Bladder microvascular endothelial cell (primary cell): ENCODE results near the gene ZMYND10. TPM values are rescaled to one million over a fixed set of nuclear protein-coding genes. Genes with fewer than 3 reads are reported as not detected.

ENCODE experiments used
- total RNA-seq: library from RNA; depleted of rRNA; stranded (reverse); fragments of >200 nt; gene quantifications from 2 replicates; pipeline ENCODE4 v1.2.3, GENCODE V29; 2014

The ZMYND10 gene
- total RNA-seq: 0.16 and 0.31 TPM in 2 replicates

DNA sequence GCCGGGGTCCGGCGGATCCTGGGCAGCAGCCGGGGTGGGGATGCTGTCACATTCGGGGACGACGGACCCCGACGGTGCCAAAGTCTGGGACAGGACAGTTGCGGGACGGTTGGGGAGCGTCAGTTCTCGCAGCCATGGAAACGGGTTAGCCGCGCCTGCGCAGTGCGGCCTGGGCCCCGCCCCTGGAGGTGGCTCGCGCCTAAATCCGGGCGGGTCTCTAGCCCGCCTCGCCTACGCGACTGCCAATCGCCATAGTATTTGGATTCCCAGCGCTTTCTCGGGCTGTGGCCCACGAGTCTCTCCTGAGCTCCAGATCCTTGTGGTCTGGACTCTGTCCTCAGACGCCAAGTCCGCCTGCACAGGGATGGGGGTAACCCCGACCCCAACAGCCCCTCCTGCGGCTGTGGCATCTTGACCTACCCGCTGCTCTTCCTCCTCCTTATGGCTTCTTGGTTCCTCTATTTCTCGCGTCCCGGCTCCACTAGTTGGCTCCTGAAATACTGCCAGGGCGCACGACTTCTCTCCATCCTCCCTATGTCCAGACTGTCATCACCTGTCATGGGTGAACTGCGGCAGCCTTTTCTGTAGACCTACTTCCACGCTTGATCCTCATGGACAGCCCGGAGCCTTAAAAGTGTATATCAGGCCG lies at the start of gene ZMYND10:
Gene ZMYND10 (minus strand): TSS at position 147 of the 649 bp plus-strand sequence. CDS start 153 bp downstream, outside the sequence.

DNA sequence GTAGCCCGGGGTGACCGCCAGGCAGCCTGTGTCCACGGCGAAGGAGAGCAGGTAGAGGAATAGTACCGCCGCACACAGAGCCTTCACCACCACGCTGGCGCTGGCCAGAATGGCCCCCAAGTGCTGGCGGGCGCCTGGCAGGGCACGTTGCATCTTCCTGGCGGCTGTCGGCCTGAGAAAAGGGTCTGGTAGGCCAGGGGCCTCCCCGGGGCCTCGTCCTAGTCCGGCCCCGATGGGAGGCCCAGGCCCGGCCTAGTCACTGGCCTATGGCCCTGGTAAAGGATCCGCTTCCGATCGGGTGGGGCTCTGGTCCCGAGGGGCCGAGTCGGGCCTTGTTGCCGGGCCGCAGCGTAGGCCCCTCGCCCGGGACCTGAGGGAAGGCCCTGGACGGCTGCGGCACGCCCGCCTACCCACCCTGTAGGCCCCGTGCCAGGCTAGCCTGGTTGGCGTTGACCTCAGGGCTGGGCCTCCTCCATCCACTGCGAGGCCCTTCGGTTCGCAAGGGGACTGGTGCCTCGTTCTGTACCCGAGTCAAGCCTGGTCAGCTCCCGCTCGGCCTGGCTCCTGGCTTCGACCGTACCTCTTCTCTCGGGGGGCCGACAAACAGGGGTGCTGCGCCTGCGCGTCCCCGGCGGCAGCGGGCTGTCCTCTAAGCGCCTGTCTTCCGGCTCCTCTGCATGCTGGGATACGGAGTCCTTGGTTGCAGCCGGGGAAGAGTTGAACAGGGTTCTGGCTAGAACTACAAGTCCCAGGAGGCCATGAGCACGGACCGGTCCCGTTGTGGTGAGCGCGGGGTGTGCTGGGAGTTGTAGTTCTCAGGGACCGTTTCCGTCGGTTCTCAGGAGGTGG lies 13.6 kb upstream of the ZMYND10 start, which contains the start of gene TMEM115:
Gene TMEM115 (minus strand): TSS at position 611 of the 849 bp plus-strand sequence. CDS start 458 bp downstream, at position 153.

DNA sequence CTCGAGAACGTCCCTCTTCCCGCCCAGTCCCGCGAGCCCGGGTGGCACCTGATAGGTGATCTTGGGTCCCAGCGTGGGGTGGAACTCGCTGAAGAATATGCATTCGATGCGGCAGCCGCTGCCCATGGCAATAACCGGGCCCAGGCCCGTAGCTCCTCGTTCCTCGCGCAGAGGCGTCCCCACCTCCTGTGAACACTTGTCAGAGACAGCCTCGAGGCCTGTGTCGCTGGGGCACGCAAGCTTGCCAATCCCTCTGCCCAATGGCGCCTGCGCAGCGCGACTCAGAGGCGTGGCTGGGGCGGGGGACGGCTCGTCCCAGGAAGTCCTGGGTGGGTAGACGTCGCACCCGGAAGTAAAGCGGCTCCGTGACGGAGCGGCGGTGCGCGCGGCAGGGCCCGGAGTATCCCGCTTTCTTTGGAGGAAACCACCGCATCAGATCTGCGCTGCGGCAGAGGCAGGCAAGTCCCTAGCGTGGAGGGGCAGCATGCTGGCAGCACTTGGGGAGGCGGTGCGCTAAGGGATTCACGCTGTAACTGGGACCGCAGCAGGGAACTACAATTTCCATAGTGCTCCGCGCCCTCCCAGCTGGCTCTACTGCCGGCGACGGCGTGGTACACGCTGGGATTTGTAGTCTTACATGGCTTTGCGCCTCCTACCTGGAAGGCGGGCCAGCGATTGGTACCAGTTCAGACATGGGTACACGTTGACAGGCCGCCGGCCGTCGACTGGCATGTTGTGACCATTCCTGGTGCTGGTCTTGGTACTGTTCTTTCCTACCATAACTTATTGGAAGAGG lies 5.2 kb upstream of the ZMYND10 start, which contains the start of the genes CYB561D2 and NPRL2:
Gene CYB561D2 (plus strand): TSS at position 336 of the 796 bp plus-strand sequence. CDS start 572 bp downstream, outside the sequence.
Gene NPRL2 (minus strand): TSS at position 249 of the 796 bp plus-strand sequence. CDS start 123 bp downstream, at position 126.

DNA sequence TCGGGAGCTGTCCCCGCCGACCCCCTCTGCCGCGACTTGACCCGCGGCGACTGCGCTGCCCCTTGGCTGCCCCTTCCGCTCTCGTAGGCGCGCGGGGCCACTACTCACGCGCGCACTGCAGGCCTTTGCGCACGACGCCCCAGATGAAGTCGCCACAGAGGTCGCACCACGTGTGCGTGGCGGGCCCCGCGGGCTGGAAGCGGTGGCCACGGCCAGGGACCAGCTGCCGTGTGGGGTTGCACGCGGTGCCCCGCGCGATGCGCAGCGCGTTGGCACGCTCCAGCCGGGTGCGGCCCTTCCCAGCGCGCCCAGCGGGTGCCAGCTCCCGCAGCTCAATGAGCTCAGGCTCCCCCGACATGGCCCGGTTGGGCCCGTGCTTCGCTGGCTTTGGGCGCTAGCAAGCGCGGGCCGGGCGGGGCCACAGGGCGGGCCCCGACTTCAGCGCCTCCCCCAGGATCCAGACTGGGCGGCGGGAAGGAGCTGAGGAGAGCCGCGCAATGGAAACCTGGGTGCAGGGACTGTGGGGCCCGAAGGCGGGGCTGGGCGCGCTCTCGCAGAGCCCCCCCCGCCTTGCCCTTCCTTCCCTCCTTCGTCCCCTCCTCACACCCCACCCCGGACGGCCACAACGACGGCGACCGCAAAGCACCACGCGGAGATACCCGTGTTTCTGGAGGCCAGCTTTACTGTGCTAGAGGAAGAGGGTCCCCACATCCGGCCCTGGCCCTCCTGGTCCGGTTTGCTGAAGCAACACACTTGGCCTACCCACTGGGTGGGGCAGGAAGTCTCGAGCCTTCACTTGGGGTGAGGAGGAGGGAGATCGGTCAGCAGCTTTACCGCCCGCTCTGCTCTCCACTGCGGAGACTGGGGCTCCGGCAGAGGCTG lies 4.8 kb downstream of the ZMYND10 start, which contains the start of gene RASSF1:
Gene RASSF1 (minus strand): TSS at position 389 of the 882 bp plus-strand sequence. CDS start 31 bp downstream, at position 358.

DNA sequence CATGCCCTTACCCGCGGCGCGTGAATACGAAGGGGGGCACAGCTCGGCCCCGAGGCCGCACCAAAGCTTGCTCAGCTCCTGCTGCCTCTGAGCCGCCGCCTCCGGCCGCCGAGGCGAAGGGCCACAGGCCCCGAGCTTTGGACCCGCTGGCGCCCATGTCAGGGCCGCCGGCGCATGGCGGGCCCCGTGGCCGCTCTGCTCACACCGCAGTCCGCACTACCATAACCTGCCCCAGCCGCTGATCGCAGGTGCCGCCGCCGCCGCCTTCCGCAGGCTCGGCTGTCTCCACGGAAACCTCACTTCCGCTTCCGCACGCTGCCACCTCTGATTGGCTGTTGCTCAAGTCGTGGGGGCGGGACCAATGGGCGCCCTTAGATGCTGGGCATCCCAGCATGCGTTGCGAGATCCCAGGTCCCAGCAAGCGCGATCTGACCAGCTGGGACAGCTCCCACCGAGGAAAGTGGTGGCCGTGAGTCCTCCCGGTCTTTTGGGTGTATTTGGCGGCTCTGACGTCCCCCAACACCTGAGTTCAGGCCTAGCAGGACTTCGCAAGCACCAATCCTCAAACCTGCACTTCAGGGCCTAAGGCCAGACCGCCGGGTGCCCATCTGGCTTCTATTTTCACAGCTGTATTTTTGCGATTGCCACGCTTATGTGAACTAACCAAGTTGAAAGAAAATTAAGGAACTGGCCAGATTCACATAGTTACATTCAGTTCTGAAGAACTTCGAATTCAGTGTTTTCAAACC lies 17.4 kb downstream of the ZMYND10 start, which contains the start of gene TUSC2:
Gene TUSC2 (minus strand): TSS at position 281 of the 749 bp plus-strand sequence. CDS start 124 bp downstream, at position 157.

DNA sequence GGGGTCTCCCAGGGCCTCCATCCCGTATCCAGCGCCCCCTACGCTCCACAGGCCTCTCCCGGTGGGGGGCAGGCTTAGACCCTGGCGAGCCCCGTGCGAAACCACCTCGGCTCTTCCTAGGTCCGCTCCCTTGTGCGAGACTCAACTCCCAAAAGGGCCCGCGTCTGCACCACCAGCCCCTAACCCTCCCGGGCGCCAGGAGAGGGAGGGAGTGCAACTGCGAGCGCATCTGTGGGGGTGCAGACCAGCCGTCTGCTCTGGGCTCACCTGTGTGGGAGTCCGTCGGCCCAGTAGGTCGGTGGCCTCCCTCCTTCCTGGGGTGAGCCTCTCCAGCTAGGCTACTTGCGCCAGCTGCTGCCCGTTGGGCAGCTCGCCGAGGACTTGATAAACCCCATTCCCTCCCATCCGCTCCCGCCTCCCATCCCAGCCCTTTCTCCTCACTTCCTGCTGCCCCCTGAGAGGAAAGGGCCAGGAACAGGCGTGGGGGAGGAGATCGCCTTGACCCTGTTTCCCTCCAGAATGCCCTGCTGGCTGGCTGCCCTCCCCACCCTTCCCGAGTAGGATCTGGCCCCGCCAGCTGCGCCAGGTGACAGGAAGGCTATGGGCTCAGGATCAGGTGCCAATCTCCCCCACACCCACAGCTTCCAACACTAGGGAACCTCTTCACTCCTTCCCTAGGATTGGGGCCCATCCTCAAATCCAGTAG lies 23.0 kb downstream of the ZMYND10 start, which contains the start of gene HYAL2:
Gene HYAL2 (minus strand): TSS at position 360 of the 706 bp plus-strand sequence. CDS start 2,256 bp downstream, outside the sequence.

DNA sequence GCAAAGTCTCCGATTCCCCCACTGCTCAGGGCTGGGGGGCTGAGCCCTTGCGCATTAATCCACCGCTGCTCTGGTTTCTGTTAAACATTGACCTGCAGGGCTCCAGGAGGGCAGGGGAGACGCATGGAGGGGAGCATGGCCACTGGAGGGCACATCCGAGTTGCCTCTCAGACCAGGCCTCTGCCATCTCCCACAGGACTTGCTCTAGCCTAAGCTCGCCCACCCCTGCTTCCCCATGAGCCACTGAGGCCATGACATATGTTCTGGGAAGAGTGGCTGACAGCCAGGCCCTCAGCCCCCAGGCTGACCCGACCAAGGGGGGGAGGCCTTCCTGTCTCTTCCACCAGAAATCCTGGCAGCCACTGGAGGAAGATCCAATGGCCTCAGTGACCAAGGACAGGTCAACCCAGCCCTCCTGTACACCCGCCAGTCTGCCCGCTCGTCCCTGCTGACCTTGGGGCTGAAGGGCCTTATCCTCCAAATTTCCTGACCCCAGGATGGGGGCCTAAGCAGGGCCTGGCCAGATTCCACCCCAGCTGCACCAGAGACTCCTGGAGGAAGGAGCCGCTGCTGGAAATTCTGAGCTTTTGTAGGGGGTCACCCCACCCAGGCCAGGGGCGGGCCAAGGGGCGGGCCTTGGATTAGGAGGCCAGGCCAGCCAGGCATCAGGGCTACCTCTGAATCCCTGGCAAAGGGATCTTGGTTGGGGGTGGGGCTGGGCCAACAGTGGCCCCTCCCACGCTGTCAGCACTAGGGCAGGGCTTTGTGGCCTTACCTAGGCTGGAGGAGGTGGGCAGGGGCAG lies 42.3 kb downstream of the ZMYND10 start, which contains the start of gene HYAL1:
Gene HYAL1 (minus strand): TSS at position 562 of the 803 bp plus-strand sequence. CDS start 618 bp downstream, outside the sequence.

DNA sequence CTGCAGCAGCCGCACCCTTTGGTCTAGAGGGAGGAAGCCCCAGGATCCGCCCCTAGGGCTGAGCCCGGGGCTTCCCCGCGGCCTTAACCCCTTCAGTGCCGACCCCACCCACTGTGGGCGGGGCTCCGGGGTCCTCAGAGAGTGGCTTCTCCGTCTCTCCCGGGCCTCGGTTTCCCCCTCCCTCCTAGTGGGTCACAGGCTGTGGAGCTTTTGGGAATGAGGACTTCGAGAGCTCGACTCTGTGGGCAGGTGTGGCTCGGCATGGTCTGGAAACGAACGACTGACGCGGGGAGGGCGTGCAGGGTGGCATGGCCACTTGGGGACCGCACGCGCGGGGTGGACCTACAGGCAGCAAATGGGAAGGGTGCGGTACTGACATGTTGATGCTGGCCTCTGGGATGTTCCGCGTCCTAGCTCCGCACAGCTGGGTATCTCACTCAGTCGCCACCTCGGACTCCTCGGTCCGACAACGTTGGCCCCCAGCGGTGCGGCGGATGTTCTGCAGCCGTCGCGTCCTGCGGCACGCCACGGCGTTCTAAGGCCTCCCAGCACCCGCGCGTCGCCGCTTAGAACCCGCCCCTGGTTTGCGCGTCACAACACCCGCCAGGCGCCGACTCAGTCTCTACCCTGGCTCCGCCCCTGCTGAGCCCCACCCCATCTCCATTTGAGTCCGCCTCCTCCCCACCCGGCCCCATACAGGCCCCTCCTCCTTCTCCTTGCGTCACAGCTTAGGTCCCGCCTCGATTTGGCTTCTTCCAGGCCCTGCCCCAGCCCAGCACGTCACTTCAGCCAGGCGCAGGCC lies 46.5 kb downstream of the ZMYND10 start, which contains the start of the genes HYAL3 and NAA80:
Gene HYAL3 (minus strand): TSS at position 570 of the 802 bp plus-strand sequence. CDS start 3,803 bp downstream, outside the sequence.
Gene NAA80 (minus strand): TSS at position 570 of the 802 bp plus-strand sequence. CDS start 1,942 bp downstream, outside the sequence.

DNA sequence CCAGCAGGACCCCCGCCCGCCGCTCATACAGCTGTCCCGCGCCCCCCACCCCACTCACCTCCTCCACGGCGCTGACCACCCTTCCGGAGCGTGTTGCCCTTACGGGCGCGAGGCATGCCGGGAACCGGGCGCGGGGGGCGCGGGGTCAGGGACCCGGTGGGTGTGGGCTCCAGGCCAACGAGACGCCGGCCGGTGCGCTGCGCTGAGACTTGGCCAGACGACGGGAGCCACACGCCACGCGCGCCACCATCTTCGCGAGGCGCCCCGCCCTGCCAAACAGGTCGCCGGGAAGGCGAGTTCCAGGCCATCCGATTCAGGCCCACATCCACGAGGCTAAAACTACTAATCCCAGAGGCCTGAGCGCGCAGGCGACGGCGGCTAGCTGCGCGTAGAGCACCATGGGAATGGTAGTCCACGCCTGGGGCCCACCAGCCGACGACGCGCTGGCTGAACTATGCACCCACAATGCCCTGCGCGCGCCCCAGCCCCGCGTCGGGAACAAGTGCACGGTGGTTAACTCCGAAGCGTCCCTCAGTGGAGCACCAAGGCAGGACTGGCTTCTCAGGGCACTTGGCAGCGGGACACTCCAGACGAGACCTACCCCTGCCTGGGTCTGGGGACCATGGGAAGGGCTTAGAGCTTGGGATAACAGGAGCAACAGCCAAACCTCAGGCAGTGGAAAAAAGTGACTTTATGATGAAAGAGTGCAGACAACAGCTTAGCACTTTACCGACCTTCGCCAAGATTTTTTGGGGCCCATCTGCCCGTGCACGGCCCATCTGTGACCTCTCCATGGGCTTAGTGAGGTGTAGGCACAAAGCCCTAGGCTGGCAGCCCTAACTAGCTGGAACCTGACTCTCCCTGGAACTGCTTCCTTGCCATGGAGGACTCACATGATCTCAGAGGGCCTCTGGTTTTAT lies 53.1 kb downstream of the ZMYND10 start, which contains the start of gene IFRD2:
Gene IFRD2 (minus strand): TSS at position 271 of the 920 bp plus-strand sequence. CDS start 155 bp downstream, at position 116.

Other genes starting within 250 kb of the ZMYND10 start
- gene SEMA3F, start 190.4 kb downstream of the ZMYND10 start, total RNA-seq: 36.8 and 47.1 TPM in 2 replicates
- not detected in 2 replicates for gene GNAT1, start 154.1 kb downstream of the ZMYND10 start, total RNA-seq
- gene SLC38A3, start 140.5 kb downstream of the ZMYND10 start, total RNA-seq: 0.13 TPM in 1 of 2 replicates, not detected in the other
- gene GNAI2, start 109.5 kb downstream of the ZMYND10 start, total RNA-seq: 583 and 1,028 TPM in 2 replicates
- gene SEMA3B, start 76.6 kb downstream of the ZMYND10 start, total RNA-seq: 0.49 and 1.1 TPM in 2 replicates
- gene LSMEM2, start 66.6 kb downstream of the ZMYND10 start, total RNA-seq: not detected in 2 replicates
- gene IFRD2, start 53.3 kb downstream of the ZMYND10 start, total RNA-seq: 79.2 and 85.9 TPM in 2 replicates
- 9.1 and 15.5 TPM in 2 replicates for gene HYAL3, start 46.3 kb downstream of the ZMYND10 start, total RNA-seq
- gene NAA80, start 46.3 kb downstream of the ZMYND10 start, total RNA-seq: 1.9 and 2.8 TPM in 2 replicates
- gene HYAL1, start 42.2 kb downstream of the ZMYND10 start, total RNA-seq: 7.2 and 7.6 TPM in 2 replicates
- gene HYAL2, start 23.0 kb downstream of the ZMYND10 start, total RNA-seq: 320 and 845 TPM in 2 replicates
- 16.2 and 18.2 TPM in 2 replicates for gene TUSC2, start 17.5 kb downstream of the ZMYND10 start, total RNA-seq
- 17.0 and 29.3 TPM in 2 replicates for gene RASSF1, start 4.9 kb downstream of the ZMYND10 start, total RNA-seq
- gene NPRL2, start 5.0 kb upstream of the ZMYND10 start, total RNA-seq: 14.2 and 16.8 TPM in 2 replicates
- gene CYB561D2, start 5.1 kb upstream of the ZMYND10 start, total RNA-seq: 18.6 and 22.6 TPM in 2 replicates
- 28.7 and 34.6 TPM in 2 replicates for gene TMEM115, start 13.8 kb upstream of the ZMYND10 start, total RNA-seq
- under 0.01 and 0.06 TPM in 2 replicates for gene CACNA2D2, start 157.9 kb upstream of the ZMYND10 start, total RNA-seq
- 2.3 and 2.8 TPM in 2 replicates for gene C3orf18, start 222.0 kb upstream of the ZMYND10 start, total RNA-seq
- gene HEMK1, start 223.8 kb upstream of the ZMYND10 start, total RNA-seq: 2.4 and 8.7 TPM in 2 replicates